NCI-H774 (cell line): ENCODE results near the gene CEACAM21.

Experiments used
- DNase-seq: peaks from one replicate; lab custom pipeline; 2025; lab: John Stamatoyannopoulos, UW

The CEACAM21 gene

GRCh38 chr19:41586064-41586463 is 10.1 kb downstream of the CEACAM21 start:
- no peak for DNase-seq

- no peak for DNase-seq
Observed at GRCh38 chr19:41587101-41587837, 11.3 kb downstream of the CEACAM21 start.

GRCh38 chr19:41587838-41588210 is 11.9 kb downstream of the CEACAM21 start:
- DNase-seq = no peak

DNA sequence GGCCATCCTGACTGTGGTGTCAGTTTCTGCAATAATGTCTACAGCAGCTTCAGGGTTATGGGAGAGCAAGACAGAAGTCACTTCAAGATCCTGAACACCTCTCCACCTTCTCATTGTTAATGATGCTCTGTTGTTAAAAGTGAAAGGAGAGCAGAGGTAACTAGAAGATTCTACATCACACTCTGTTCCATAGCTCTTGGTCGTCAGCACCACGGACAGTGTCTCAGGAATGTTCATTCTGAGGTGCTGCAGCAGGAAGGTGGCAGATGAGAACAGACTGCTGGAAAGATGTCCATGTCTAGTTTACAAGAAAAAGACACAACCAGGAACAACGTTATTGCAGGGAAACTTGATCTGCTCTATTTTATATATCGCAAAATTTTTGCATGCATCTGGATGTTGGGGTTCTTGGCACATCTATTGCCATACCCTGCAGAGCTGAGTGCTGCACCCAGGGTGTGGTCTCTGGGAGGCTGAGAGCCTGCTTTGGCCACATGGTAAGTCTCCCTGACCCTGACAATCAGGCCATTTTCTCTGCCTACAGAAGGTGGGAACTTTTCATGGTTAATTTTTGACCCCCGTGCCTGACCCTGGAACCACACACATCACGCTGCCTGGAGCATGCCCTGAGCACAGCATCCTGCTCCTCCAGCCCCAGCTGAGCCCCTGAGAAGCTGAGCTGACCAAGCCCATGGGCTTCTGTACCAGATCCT is 12.7 kb downstream of the CEACAM21 start:
- no peak for DNase-seq

- no peak for DNase-seq
Observed at GRCh38 chr19:41589371-41589770, 13.4 kb downstream of the CEACAM21 start.

- no peak for DNase-seq
Observed at GRCh38 chr19:41590936-41591335, 15.0 kb downstream of the CEACAM21 start.

DNA sequence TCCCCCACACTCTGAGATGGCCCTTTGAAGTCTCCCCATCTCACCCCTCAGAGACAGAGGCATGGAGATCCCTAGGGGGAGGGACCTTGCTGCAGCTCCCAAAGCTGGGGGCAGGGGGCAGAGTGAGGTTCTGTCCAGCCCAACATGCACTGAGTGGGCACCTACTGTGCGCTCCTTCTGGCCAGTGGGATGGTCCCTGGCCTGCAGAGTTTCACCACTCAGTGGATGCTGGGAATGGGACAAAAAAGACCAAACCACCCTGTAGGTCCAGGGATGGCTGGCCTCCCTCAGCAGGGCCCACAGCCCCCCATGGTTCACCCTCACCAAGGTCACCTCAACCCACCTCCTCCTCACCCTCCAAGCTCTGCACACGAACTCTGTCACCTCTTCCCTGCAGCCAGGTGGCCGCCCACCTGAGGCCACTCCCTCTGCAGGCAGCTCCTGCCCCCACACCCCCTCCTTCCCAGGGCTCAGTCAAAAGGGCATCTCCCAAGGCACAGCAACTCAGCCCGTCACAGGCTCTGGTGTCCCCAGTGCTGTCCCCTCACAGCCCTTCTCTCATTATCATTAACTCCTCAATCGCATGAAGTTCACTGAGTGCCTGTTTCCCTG is 16.1 kb downstream of the CEACAM21 start:
- no peak for DNase-seq

GRCh38 chr19:41595258-41595889 is 19.4 kb downstream of the CEACAM21 start:
- DNase-seq = peak; percentile 64

GRCh38 chr19:41595890-41596280 is 19.9 kb downstream of the CEACAM21 start:
- no peak for DNase-seq

DNA sequence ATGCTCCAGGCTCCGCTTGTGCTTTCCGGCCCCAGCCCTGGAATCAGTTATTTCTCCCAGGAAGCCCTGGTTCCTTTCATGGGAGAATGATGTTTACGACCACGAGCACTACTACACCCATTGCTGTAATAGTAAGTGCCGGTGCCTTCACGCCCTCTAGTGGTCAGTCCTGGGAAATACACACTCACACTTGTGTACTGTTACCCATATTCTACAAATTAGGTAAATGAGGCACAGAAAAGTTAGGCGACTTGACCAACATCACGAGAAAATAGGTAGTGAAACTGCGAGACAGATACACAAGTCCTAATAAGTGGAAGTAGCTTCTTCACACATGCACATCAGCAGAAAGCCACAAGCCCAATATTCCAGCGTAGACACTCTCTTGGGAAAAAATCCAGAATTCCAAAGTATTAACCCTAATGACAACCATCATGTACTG is 21.7 kb downstream of the CEACAM21 start:
- DNase-seq = peak; percentile 45

DNA sequence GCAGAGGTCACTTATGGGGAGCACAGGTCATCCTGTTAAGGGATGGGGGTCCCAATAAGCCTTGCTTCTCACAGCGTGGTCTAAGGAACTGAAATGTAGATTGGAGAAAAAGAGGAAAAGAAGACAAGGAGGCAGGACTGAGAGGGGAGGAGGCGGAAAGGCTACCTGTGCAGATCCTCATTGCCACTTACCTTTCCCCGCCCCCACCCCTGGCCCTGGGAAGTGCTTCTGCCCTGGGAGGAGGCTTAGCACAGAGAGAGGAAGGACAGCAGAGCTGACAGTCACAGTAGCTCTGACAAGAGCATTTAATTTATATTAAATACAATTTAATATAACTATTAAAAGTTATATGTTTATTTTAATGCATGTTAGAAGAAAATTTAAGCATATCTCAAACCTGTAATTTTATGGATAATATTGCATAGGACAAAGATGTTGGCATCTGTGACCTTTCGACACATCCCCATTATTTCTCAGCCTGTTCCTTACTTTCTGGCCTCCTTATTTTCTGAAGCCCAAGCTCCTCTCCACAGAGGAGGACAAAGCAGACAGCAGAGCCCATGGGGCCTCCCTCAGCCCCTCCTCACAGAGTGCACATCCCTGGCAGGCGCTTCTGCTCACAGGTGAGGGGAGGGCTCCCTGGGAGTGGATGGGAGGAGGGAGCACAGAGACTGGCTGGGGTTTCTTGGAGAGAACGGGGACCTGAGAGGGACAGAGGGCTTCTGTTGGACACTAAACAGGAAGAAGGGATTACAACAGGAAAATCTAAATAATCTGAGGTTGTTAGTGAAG is 23.4 kb downstream of the CEACAM21 start:
- no peak for DNase-seq

- DNase-seq = no peak
Observed at GRCh38 chr19:41601771-41602170, 25.8 kb downstream of the CEACAM21 start.

GRCh38 chr19:41604831-41605230 is 28.9 kb downstream of the CEACAM21 start:
- no peak for DNase-seq

- DNase-seq = no peak
Observed at GRCh38 chr19:41606215-41606837, 30.4 kb downstream of the CEACAM21 start.

- DNase-seq = no peak
Observed at GRCh38 chr19:41607668-41608067, 31.7 kb downstream of the CEACAM21 start.

DNA sequence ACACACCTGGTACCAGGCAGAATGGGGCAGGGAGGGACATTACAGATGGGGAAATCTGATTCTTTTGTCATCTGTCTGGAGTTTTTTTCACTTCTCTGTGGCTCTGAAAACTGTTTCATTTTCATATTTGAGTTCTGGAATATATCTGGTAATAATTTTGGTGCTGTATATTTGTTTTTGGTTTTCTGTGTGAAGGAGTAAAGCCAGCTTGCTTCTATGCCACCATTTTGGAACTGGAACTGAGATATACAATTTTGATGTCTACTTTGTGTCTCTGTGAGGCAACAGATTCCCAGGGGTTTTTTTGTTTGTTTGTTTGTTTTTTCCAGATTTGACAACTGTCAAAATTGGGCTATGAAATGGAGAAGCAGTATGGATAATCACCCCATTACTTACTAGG is 34.8 kb downstream of the CEACAM21 start:
- DNase-seq = no peak

- no peak for DNase-seq
Observed at GRCh38 chr19:41612483-41612882, 36.5 kb downstream of the CEACAM21 start.

DNA sequence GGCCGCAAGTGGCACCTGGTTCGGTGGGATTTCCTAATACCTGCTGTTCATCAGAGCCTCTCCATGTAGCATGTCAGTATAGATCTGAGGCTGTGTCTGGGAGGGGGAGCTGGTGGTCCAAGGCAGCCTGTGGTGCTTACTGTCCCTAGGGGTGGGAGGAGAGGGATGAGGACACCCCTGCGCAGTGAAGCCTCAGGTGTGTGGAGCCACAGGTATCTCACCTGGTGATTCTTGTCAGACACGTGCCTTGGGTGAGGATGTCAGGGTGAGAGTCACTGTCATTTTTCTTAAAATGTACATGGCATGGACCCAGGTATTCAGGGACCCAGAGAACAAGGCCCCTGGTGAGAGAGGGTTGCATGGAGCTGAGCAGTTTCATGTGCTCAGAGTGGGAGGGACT is 39.2 kb downstream of the CEACAM21 start:
- no peak for DNase-seq

DNA sequence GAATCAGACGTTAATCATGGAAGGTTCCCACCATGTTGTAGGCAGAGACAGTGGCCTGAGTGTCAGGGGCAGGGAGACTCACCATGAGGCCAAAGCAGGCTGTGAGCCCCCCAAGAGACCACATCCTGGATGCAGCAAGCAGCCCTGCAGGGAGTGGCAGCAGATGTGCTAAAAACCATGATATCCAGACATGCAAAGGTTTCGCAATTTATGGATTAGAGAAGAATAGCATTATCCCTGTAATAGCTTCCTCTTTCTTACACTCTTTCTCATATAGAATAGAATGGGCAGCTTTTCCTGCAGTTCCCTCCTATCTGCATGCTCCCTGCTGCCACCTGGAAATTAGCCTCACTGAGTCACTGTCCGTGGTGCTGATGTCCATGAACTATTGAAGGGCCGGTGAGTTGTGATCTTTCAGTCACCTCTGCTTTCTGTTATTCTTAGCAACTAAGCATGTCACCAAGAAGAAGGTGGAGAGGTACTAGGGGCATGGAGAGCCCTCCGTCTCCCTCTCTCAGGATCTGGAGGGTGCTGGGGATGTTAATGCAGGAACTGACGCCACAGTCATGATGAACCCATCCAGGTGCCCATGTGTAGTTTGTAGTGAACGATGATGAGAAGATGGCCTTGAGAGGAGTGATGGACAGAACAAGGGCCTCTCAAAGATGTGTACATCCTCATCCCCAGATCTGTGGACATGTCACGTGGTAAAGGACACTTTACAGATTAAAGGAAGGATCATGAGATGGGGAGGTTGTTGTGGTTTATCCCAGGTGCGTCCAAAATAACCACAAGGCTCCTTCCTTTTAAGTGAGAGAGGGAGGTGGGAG is 41.0 kb downstream of the CEACAM21 start:
- DNase-seq = no peak

DNA sequence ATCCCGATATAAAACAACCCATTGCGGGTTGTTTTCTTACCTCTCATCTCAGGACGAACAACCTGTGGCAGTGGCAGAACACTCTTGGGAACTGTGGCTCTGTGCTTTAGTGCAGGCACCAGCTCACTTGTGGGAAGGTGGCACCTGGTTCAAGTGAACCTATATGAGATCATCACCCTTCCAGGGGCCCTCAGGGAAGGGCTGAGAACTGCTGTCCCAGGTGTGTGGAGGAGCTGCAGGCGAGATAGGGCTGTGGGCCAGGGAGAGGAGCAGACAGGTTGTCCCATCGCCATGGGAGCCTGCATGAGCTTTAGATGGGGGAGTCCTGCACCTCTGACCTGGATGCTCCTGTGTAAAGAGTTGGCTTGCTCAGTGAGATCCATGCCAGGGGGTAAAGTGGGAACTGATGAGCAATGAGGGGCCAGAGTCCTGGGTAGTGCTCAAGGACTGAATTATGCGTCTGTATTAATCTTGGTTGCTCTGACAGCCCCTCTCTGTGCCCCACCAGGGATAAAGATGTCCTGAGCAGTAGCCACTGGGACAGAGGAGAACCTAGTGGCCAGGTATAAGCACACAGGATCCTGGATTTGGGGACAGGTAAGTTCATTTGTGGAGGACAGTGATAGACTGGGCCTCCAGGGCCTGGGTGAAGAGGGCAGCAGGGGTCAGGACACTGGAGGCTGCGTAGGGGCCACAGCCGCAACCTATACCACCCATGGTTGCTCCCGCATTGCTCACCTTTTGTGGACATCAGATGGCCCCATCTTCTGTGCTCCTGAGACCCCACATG is 42.2 kb downstream of the CEACAM21 start:
- DNase-seq = no peak
